GM18861 (cell line): ENCODE results near the gene DCLK3.

ENCODE experiments used
- ATAC-seq: cut with Tn5 transposase; IDR thresholded peaks from one replicate; pipeline ENCODE4 v1.9.1; 2021; ENCODE audit not compliant: unreplicated experiment

Gene DCLK3

GRCh38 chr3:36678216-36679013 is 85.9 kb downstream of the DCLK3 start:
- no peak for ATAC-seq

- ATAC-seq, result peak; percentile 81
Measured at GRCh38 chr3:36677331-36678007, 86.9 kb downstream of the DCLK3 start.

- no peak for ATAC-seq
Measured at GRCh38 chr3:36674816-36675215, 89.5 kb downstream of the DCLK3 start.

- no peak for ATAC-seq
Measured at GRCh38 chr3:36669764-36670163, 94.6 kb downstream of the DCLK3 start.

GRCh38 chr3:36666166-36666565 is 98.2 kb downstream of the DCLK3 start:
- no peak for ATAC-seq

GRCh38 chr3:36663666-36664291 is 100.6 kb downstream of the DCLK3 start:
- peak; percentile 67 for ATAC-seq

GRCh38 chr3:36662626-36663025 is 101.7 kb downstream of the DCLK3 start:
- no peak for ATAC-seq
